ENCODE results near the gene NUDT5. TPM values are rescaled to one million over a fixed set of nuclear protein-coding genes. Genes with fewer than 3 reads are reported as not detected.
A peak's percentile ranks its signal among the peaks of the same experiment; 100 is the strongest.

Gene NUDT5
- total and polyA plus RNA-seq, 2 of the 8 experiments (the other 6 are each of a cell fraction or from before 2014, with no cell fraction given): 130 to 134 TPM

GRCh38 chr10:12180221-12180974 lies 15.3 kb downstream of the NUDT5 start:
- Histone ChIP-seq H3K14ac (ENCODE audit: insufficient read length) (no peak overlapping the region), H3K79me1 (ENCODE audit: low read depth, low read length) (no peaks in the 10 kb centered on the region; the same call in 1 of the 2 replicates), H3K18ac (ENCODE audit: extremely low read depth, low read length) (no peak overlapping the region), H3K23me2 (ENCODE audit: low read depth, low read length) (no peaks in the 10 kb centered on the region), H2AK5ac (ENCODE audit: low read depth, low read length) (no peak overlapping the region), H2BK5ac (ENCODE audit: low read depth, low read length) (no peak overlapping the region), H3K4me1 (replicated peaks in 1 of 4; ENCODE audit: control insufficient read depth in 3 of 4, insufficient read depth in 4 of 4, low read length in 3 of 4) (peaks cover 3 to 17% (median 11%) of the 10 kb centered on the region in 4 experiments; a peak in 5 of 7 replicates), H4K20me1 (replicated peaks in 1 of 2; ENCODE audit: control insufficient read depth in 1 of 2, insufficient read depth in 2 of 2, low read length in 2 of 2) (no peaks in the 10 kb centered on the region), H2BK15ac (ENCODE audit: low read length) (no peak overlapping the region), H3K4me3 (ENCODE audit: extremely low read depth in 1 of 4, insufficient read depth in 2 of 4, low read depth in 3 of 4, low read length in 4 of 4) (peak overlapping the region in 1 of 4 experiments; percentile 5; a peak in 1 of 8 replicates), H3K56ac (replicated peaks; ENCODE audit: insufficient read length, low read depth, low read length) (no peak overlapping the region), H4K8ac (ENCODE audit: extremely low read depth, insufficient read depth, low read length) (no peak overlapping the region), H3K36me3 (ENCODE audit: control insufficient read depth in 2 of 4, insufficient read depth in 4 of 4, low read length in 3 of 4) (peaks cover 7 to 48% (median 25%) of the 10 kb centered on the region in 4 experiments), H4K5ac (ENCODE audit: insufficient read length, low read depth, low read length) (no peak overlapping the region), H3K23ac (ENCODE audit: insufficient read length) (no peak overlapping the region), H3K79me2 (ENCODE audit: control insufficient read depth in 1 of 2, insufficient read depth in 2 of 2, low read length in 2 of 2) (0 out of 4 replicates have a peak, but pooled peaks cover 0 to 3% of the 10 kb centered on the region in 2 experiments), H2AFZ (ENCODE audit: low read length) (no peak overlapping the region), H3K27ac (ENCODE audit: low read depth, low read length) (peak overlapping the region; percentile 2; the same call in 1 of the 2 replicates), H3K4ac (replicated peaks; ENCODE audit: insufficient read length, low read depth, low read length) (no peak overlapping the region), H4K91ac (replicated peaks; ENCODE audit: insufficient read length, low read length) (peak overlapping the region; percentile 5), H3K27me3 (replicated peaks in 1 of 4; ENCODE audit: control insufficient read depth in 3 of 4, extremely low read depth in 1 of 4, insufficient read depth in 3 of 4, low read length in 3 of 4) (no peaks in the 10 kb centered on the region), H2BK12ac (ENCODE audit: low read depth, low read length) (no peak overlapping the region), H3K4me2 (ENCODE audit: insufficient read depth in 1 of 2, low read depth in 2 of 2, low read length in 2 of 2) (peak overlapping the region; percentile 43 to 58), H2BK20ac (ENCODE audit: low read length) (no peak overlapping the region), H3K9me3 (ENCODE audit: insufficient read depth in 2 of 2, low read depth in 1 of 2, low read length in 1 of 2) (no peaks in the 10 kb centered on the region), H3K9ac (replicated peaks in 1 of 4; ENCODE audit: extremely low read depth in 1 of 4, low read depth in 3 of 4, low read length in 3 of 4) (no peak overlapping the region; a peak in 1 of 7 replicates), H2BK120ac (replicated peaks; ENCODE audit: low read depth, low read length) (no peak overlapping the region)
- CTCF ChIA-PET (ENCODE audit: partially characterized antibody): interaction anchor here (0.8 to 1.8 kb wide), 4 partner anchors 11 to 721 kb away, joined by 3 to 9 read pairs (median 4); partner anchors contain the start of genes CDC123 and NUDT5
- DNase-seq (ENCODE audit: low read depth in 1 of 2, low spot score in 2 of 2) (peak in 1 of 2 experiments; percentile 23), FAIRE-seq (peak; percentile 81)
- POLR2A ChIA-PET (ENCODE audit: partially characterized antibody): interaction anchor here (1.1 to 4.4 kb wide), 7 partner anchors 8 to 98 kb away, joined by 3 to 28 read pairs (median 6); partner anchors contain the start of genes CDC123 and NUDT5
- WGBS, 2 experiments (ENCODE audit: extremely low coverage in 1 of 2, insufficient coverage in 1 of 2, insufficient read length in 1 of 2, insufficient replicate concordance in 2 of 2, low coverage in 1 of 2, low lambda C conversion rate in 2 of 2, missing lambda C conversion rate in 1 of 2): 61% methylated on average over 9 of the region's 9 CpGs; no CpG with 5 or more reads in 1 of the 2 experiments
- TF ChIP-seq USF2 (IDR thresholded peaks at IDR 0.05; ENCODE audit: low read length): no peak
- no peak for TF ChIP-seq SP1 (IDR thresholded peaks at IDR 0.05; ENCODE audit: low read depth, low read length)
- no peak for TF ChIP-seq NANOG (IDR thresholded peaks at IDR 0.05; ENCODE audit: insufficient read depth, low read depth, low read length, poor library complexity, severe bottlenecking)
- TF ChIP-seq BACH1 (IDR thresholded peaks at IDR 0.05; ENCODE audit: low read length): no peak
- no peak for TF ChIP-seq KDM5A (IDR thresholded peaks at IDR 0.05; ENCODE audit: low read length)
- no peak for TF ChIP-seq CBX8 (IDR thresholded peaks at IDR 0.05; ENCODE audit: borderline replicate concordance, low read depth, low read length)
- no peak for TF ChIP-seq SP2 (IDR thresholded peaks at IDR 0.05; ENCODE audit: low read length)
- TF ChIP-seq EGR1 (IDR thresholded peaks at IDR 0.05; ENCODE audit: borderline replicate concordance, low read depth, low read length): no peak
- no peak for TF ChIP-seq RFX5 (IDR thresholded peaks at IDR 0.05; ENCODE audit: borderline replicate concordance, low read depth, low read length)
- 0 out of 2 replicates have a peak, but pooled peaks have one; percentile 63 for TF ChIP-seq POU5F1 (IDR thresholded peaks at IDR 0.05; ENCODE audit: low read depth, low read length)
- no peak for TF ChIP-seq YY1 (IDR thresholded peaks at IDR 0.05; ENCODE audit: low read depth, low read length)

All from H1 (cell line).